ENCODE results near the gene SPO11. TPM values are rescaled to one million over a fixed set of nuclear protein-coding genes. Genes with fewer than 3 reads are reported as not detected.

SPO11 gene
- total RNA-seq = not detected
- not detected for polyA plus RNA-seq
- long read RNA-seq, donor 1 = 0 reads
- long read RNA-seq, donor 2 = 0 reads

GRCh38 chr20:57329608-57330221, at the start of gene SPO11:
SPO11 (plus strand) TSS chr20:57329803; CDS start chr20:57329868, 65 bp downstream.
- H3K27me3 ChIP-seq (ENCODE audit: insufficient read depth in 3 of 3, low read length in 2 of 3) = peaks cover 0 to 24% (median 2%) of the 10 kb centered on the region in 3 donors
- TF ChIP-seq CTCF (IDR thresholded peaks at IDR 0.05) = no peak
- ATAC-seq = no peak

GRCh38 chr20:57280221-57280620, 49.4 kb upstream of the SPO11 start:
- Histone ChIP-seq H3K4me3 (no peak overlapping the region), H3K36me3 (ENCODE audit: insufficient read depth in 1 of 2, low read depth in 1 of 2) (no peaks in the 10 kb centered on the region), H3K9me3 (no peaks in the 10 kb centered on the region), H3K27ac (no peak overlapping the region), H3K4me1 (no peaks in the 10 kb centered on the region), H3K27me3 (ENCODE audit: insufficient read depth in 3 of 3, low read length in 2 of 3) (peaks cover 0 to 33% (median 7%) of the 10 kb centered on the region in 3 donors)
- no peak for DNase-seq
- TF ChIP-seq CTCF (IDR thresholded peaks at IDR 0.05) = no peak
- intact Hi-C loops (cut with DNase I) = no loop called here
- 86 to 90% (median 88%) methylated on average over 10 of the region's 10 CpGs for WGBS, 3 donors
- no peak for ATAC-seq

More at GRCh38 chr20:57329608-57330221, at the start of gene SPO11:
- H3K36me3 ChIP-seq (ENCODE audit: insufficient read depth in 1 of 2, low read depth in 1 of 2) = no peaks in the 10 kb centered on the region
- intact Hi-C loops (cut with DNase I) = no loop called here
- H3K9me3 ChIP-seq = no peaks in the 10 kb centered on the region
- H3K4me3 ChIP-seq = no peak within 1 kb of the TSS
- WGBS, 3 donors = 68 to 72% (median 71%) methylated on average over 40 of the region's 40 CpGs
- no peak for DNase-seq
- no peaks in the 10 kb centered on the region for H3K4me1 ChIP-seq
- no peak within 1 kb of the TSS for H3K27ac ChIP-seq

GRCh38 chr20:57281900-57282299, 47.7 kb upstream of the SPO11 start:
- 88 to 92% (median 89%) methylated on average over 7 of the region's 7 CpGs for WGBS, 3 donors
- ATAC-seq (no peak), DNase-seq (no peak)
- H3K4me1 ChIP-seq = no peaks in the 10 kb centered on the region
- no peaks in the 10 kb centered on the region for H3K9me3 ChIP-seq
- no peak for TF ChIP-seq CTCF (IDR thresholded peaks at IDR 0.05)
- intact Hi-C loops (cut with DNase I) = no loop called here
- H3K36me3 ChIP-seq (ENCODE audit: insufficient read depth in 1 of 2, low read depth in 1 of 2) = no peaks in the 10 kb centered on the region
- no peak overlapping the region for H3K27ac ChIP-seq
- H3K4me3 ChIP-seq = no peak overlapping the region
- H3K27me3 ChIP-seq (ENCODE audit: insufficient read depth in 3 of 3, low read length in 2 of 3) = peaks cover 0 to 41% (median 11%) of the 10 kb centered on the region in 3 donors

GRCh38 chr20:57282670-57283361, 46.8 kb upstream of the SPO11 start:
- Histone ChIP-seq H3K9me3 (no peaks in the 10 kb centered on the region), H3K27ac (no peak overlapping the region), H3K4me3 (no peak overlapping the region), H3K4me1 (no peaks in the 10 kb centered on the region), H3K36me3 (ENCODE audit: insufficient read depth in 1 of 2, low read depth in 1 of 2) (no peaks in the 10 kb centered on the region), H3K27me3 (ENCODE audit: insufficient read depth in 3 of 3, low read length in 2 of 3) (peaks cover 0 to 50% (median 11%) of the 10 kb centered on the region in 3 donors)
- ATAC-seq = no peak
- no peak for DNase-seq
- 15 to 24% (median 19%) methylated on average over 18 of the region's 18 CpGs for WGBS, 3 donors
- intact Hi-C loops (cut with DNase I) = no loop called here
- no peak for TF ChIP-seq CTCF (IDR thresholded peaks at IDR 0.05)

Measured in psoas muscle (tissue), 8 donors.